Measurements from ENCODE around the gene ARRDC2.
"Not testable (repeated sequence)": the region's sequence is repeated elsewhere in the genome, so short reads cannot be mapped to it uniquely, and the experiment has no call there.

- not testable (repeated sequence) for TF ChIP-seq CTCF, POLR2A (IDR thresholded peaks at IDR 0.05)
Observed at GRCh38 chr19:18032102-18032501, 24.1 kb downstream of the ARRDC2 start.
